ENCODE measurements around the gene GLT8D2.
"Not testable (repeated sequence)": the region's sequence is repeated elsewhere in the genome, so short reads cannot be mapped to it uniquely, and the experiment has no call there.

GLT8D2 gene

GRCh38 chr12:104025771-104026170 lies 24.2 kb downstream of the GLT8D2 start:
- no peak for TF ChIP-seq EZH2phosphoT487 (IDR thresholded peaks at IDR 0.05; ENCODE audit: borderline replicate concordance, low read length)
- no peak overlapping the region for H3K4me2 ChIP-seq (ENCODE audit: low read length)
- H3F3A ChIP-seq (ENCODE audit: control insufficient read depth, insufficient read depth) = no peaks in the 10 kb centered on the region
- H3K9me3 ChIP-seq (ENCODE audit: control insufficient read depth, insufficient read depth, low read length) = no peaks in the 10 kb centered on the region
- H3K79me2 ChIP-seq (ENCODE audit: control insufficient read depth, low read length) = no peaks in the 10 kb centered on the region
- H4K20me1 ChIP-seq (ENCODE audit: control insufficient read depth, insufficient read depth, low read depth, low read length) = no peaks in the 10 kb centered on the region
- H3K27ac ChIP-seq (ENCODE audit: low read depth, low read length) = no peak overlapping the region
- H3K27me3 ChIP-seq (ENCODE audit: control insufficient read depth, low read length) = peaks cover 13% of the 10 kb centered on the region
- H3K4me3 ChIP-seq (ENCODE audit: low read length) = no peak overlapping the region
- H3K9me2 ChIP-seq (replicated peaks; ENCODE audit: control insufficient read depth, low read length) = no peaks in the 10 kb centered on the region
- H3K36me3 ChIP-seq (ENCODE audit: control insufficient read depth, low read length) = no peaks in the 10 kb centered on the region
- no peaks in the 10 kb centered on the region for H3K4me1 ChIP-seq (ENCODE audit: control insufficient read depth, low read length)

- Histone ChIP-seq H3K36me3 (ENCODE audit: control insufficient read depth, low read length) (no peaks in the 10 kb centered on the region), H4K20me1 (ENCODE audit: control insufficient read depth, insufficient read depth, low read depth, low read length) (no peaks in the 10 kb centered on the region), H3K27me3 (ENCODE audit: control insufficient read depth, low read length) (peaks cover 13% of the 10 kb centered on the region), H3K9me2 (replicated peaks; ENCODE audit: control insufficient read depth, low read length) (no peaks in the 10 kb centered on the region), H3K4me3 (ENCODE audit: low read length) (no peak overlapping the region), H3K4me2 (ENCODE audit: low read length) (no peak overlapping the region), H3F3A (ENCODE audit: control insufficient read depth, insufficient read depth) (no peaks in the 10 kb centered on the region), H3K79me2 (ENCODE audit: control insufficient read depth, low read length) (no peaks in the 10 kb centered on the region), H3K9me3 (ENCODE audit: control insufficient read depth, insufficient read depth, low read length) (no peaks in the 10 kb centered on the region), H3K4me1 (ENCODE audit: control insufficient read depth, low read length) (no peaks in the 10 kb centered on the region), H3K27ac (ENCODE audit: low read depth, low read length) (no peak overlapping the region)
- TF ChIP-seq EZH2phosphoT487 (IDR thresholded peaks at IDR 0.05; ENCODE audit: borderline replicate concordance, low read length) = no peak
- TF ChIP-seq CTCF (IDR thresholded peaks at IDR 0.05; ENCODE audit: low read depth, low read length, poor library complexity, severe bottlenecking) = no peak
Observed at GRCh38 chr12:104024348-104024747, 25.6 kb downstream of the GLT8D2 start.

GRCh38 chr12:104023710-104024109 lies 26.3 kb downstream of the GLT8D2 start:
- H3K4me3 ChIP-seq (ENCODE audit: low read length) = no peak overlapping the region
- no peaks in the 10 kb centered on the region for H3F3A ChIP-seq (ENCODE audit: control insufficient read depth, insufficient read depth)
- no peaks in the 10 kb centered on the region for H3K4me1 ChIP-seq (ENCODE audit: control insufficient read depth, low read length)
- H3K79me2 ChIP-seq (ENCODE audit: control insufficient read depth, low read length) = no peaks in the 10 kb centered on the region
- H3K27ac ChIP-seq (ENCODE audit: low read depth, low read length) = no peak overlapping the region
- H3K9me3 ChIP-seq (ENCODE audit: control insufficient read depth, insufficient read depth, low read length) = no peaks in the 10 kb centered on the region
- no peaks in the 10 kb centered on the region for H4K20me1 ChIP-seq (ENCODE audit: control insufficient read depth, insufficient read depth, low read depth, low read length)
- TF ChIP-seq EZH2phosphoT487 (IDR thresholded peaks at IDR 0.05; ENCODE audit: borderline replicate concordance, low read length) = no peak
- TF ChIP-seq CTCF (IDR thresholded peaks at IDR 0.05; ENCODE audit: low read depth, low read length, poor library complexity, severe bottlenecking) = no peak
- peaks cover 12% of the 10 kb centered on the region for H3K27me3 ChIP-seq (ENCODE audit: control insufficient read depth, low read length)
- no peaks in the 10 kb centered on the region for H3K36me3 ChIP-seq (ENCODE audit: control insufficient read depth, low read length)
- H3K9me2 ChIP-seq (replicated peaks; ENCODE audit: control insufficient read depth, low read length) = no peaks in the 10 kb centered on the region
- H3K4me2 ChIP-seq (ENCODE audit: low read length) = no peak overlapping the region

- Histone ChIP-seq H3K36me3 (ENCODE audit: control insufficient read depth, low read length) (no peaks in the 10 kb centered on the region), H3K27me3 (ENCODE audit: control insufficient read depth, low read length) (peaks cover 5% of the 10 kb centered on the region), H3K79me2 (ENCODE audit: control insufficient read depth, low read length) (no peaks in the 10 kb centered on the region), H3F3A (ENCODE audit: control insufficient read depth, insufficient read depth) (no peaks in the 10 kb centered on the region), H3K4me3 (ENCODE audit: low read length) (no peak overlapping the region), H3K9me3 (ENCODE audit: control insufficient read depth, insufficient read depth, low read length) (no peaks in the 10 kb centered on the region), H4K20me1 (ENCODE audit: control insufficient read depth, insufficient read depth, low read depth, low read length) (no peaks in the 10 kb centered on the region), H3K4me2 (ENCODE audit: low read length) (no peak overlapping the region), H3K27ac (ENCODE audit: low read depth, low read length) (no peak overlapping the region), H3K9me2 (replicated peaks; ENCODE audit: control insufficient read depth, low read length) (no peaks in the 10 kb centered on the region), H3K4me1 (ENCODE audit: control insufficient read depth, low read length) (no peaks in the 10 kb centered on the region)
- TF ChIP-seq EZH2phosphoT487 (IDR thresholded peaks at IDR 0.05; ENCODE audit: borderline replicate concordance, low read length) (no peak), CTCF (IDR thresholded peaks at IDR 0.05; ENCODE audit: low read depth, low read length, poor library complexity, severe bottlenecking) (no peak)
Observed at GRCh38 chr12:104022786-104023185, 27.2 kb downstream of the GLT8D2 start.

- H3K79me2 ChIP-seq (ENCODE audit: control insufficient read depth, low read length); H4K20me1 ChIP-seq (ENCODE audit: control insufficient read depth, insufficient read depth, low read depth, low read length); H3K9me2 ChIP-seq (replicated peaks; ENCODE audit: control insufficient read depth, low read length); H3K4me3 ChIP-seq (ENCODE audit: low read length); H3K27ac ChIP-seq (ENCODE audit: low read depth, low read length); H3K9me3 ChIP-seq (ENCODE audit: control insufficient read depth, insufficient read depth, low read length); H3K4me2 ChIP-seq (ENCODE audit: low read length); H3K27me3 ChIP-seq (ENCODE audit: control insufficient read depth, low read length); H3F3A ChIP-seq (ENCODE audit: control insufficient read depth, insufficient read depth); H3K36me3 ChIP-seq (ENCODE audit: control insufficient read depth, low read length); H3K4me1 ChIP-seq (ENCODE audit: control insufficient read depth, low read length): not testable (repeated sequence)
Observed at GRCh38 chr12:104021862-104022261, 28.1 kb downstream of the GLT8D2 start.

Data from DOHH2 (cell line).